Caco-2 (cell line): ENCODE data around the gene HOXA11. TPM values are rescaled to one million over a fixed set of nuclear protein-coding genes. Genes with fewer than 3 reads are reported as not detected.

Experiments
- BruUV-seq: library from RNA; stranded (reverse); fragments of 400-500 nt; replicated peaks from 2 replicates; lab custom pipeline; 2021; lab: Mats Ljungman, UMichigan
- CTCF ChIA-PET: fragments of 300-600 bp; sonication (Branson Sonifier 250); formaldehyde crosslinking; loops from one replicate; lab custom pipeline; 2022; ENCODE audit warnings: antibody characterized with exemption; lab: Charles Lee
- POLR2A ChIA-PET: fragments of 300-600 bp; sonication (Branson Sonifier 250); formaldehyde crosslinking; loops from one replicate; lab custom pipeline; 2022; ENCODE audit warnings: antibody characterized with exemption; lab: Charles Lee
- DNase-seq, 2 experiments: peaks; one replicate each; pipeline versions ENCODE4 v3.0.0 to v3.0.0-alpha.2; 2020 to 2022
- H3K27me3 ChIP-seq: replicated peaks from 2 replicates; pipeline ENCODE4 v1.6.0; 2011; ENCODE audit warnings: low read length; ENCODE audit not compliant: control insufficient read depth, insufficient read depth
- H3K36me3 ChIP-seq: 2 replicates; pipeline ENCODE4 v1.5.1; 2011; ENCODE audit warnings: low read length; ENCODE audit not compliant: control insufficient read depth, insufficient read depth
- H3K4me1 ChIP-seq: fragments of 250-450 bp; sonication (Bioruptor Pico); 2 replicates; pipeline ENCODE4 v1.5.1; 2020; ENCODE audit warnings: mild to moderate bottlenecking
- H3K4me3 ChIP-seq: 2 replicates; pipeline ENCODE4 v1.5.1; 2011; ENCODE audit warnings: low read depth, mild to moderate bottlenecking, control low read depth, low read length
- H3K9me3 ChIP-seq: fragments of 250-450 bp; sonication (Bioruptor Pico); 2 replicates; pipeline ENCODE4 v1.5.1; 2020; ENCODE audit warnings: mild to moderate bottlenecking, moderate library complexity
- H3K27ac Mint-ChIP-seq: one replicate; pipeline ENCODE4 v1.8.0; 2022; ENCODE audit warnings: mixed read lengths; ENCODE audit not compliant: unreplicated experiment
- H3K27me3 Mint-ChIP-seq: one replicate; pipeline ENCODE4 v1.8.0; 2022; ENCODE audit warnings: mixed read lengths; ENCODE audit not compliant: insufficient read depth, unreplicated experiment
- H3K36me3 Mint-ChIP-seq: one replicate; pipeline ENCODE4 v1.8.0; 2022; ENCODE audit warnings: mild to moderate bottlenecking, mixed read lengths; ENCODE audit not compliant: insufficient read depth, unreplicated experiment
- H3K4me1 Mint-ChIP-seq: one replicate; pipeline ENCODE4 v1.8.0; 2022; ENCODE audit warnings: low read depth, mixed read lengths; ENCODE audit not compliant: unreplicated experiment
- H3K4me3 Mint-ChIP-seq: one replicate; pipeline ENCODE4 v1.8.0; 2022; ENCODE audit warnings: mild to moderate bottlenecking, moderate library complexity, mixed read lengths; ENCODE audit not compliant: unreplicated experiment
- H3K9me3 Mint-ChIP-seq: one replicate; pipeline ENCODE4 v1.8.0; 2022; ENCODE audit warnings: mixed read lengths; ENCODE audit not compliant: unreplicated experiment
- CTCF ChIP-seq, 2 experiments: fragments of 200-600 bp in 1 of 2; IDR thresholded peaks; 1 replicate in 1 of 2; 2 replicates in 1 of 2; pipeline versions ENCODE4 v1.5.1 to v1.8.0; 2011 to 2022; ENCODE audit warnings: antibody characterized with exemption in 1 of 2, control low read depth in 1 of 2, inconsistent platforms in 1 of 2, low read depth in 1 of 2, low read length in 1 of 2, mild to moderate bottlenecking in 1 of 2, moderate library complexity in 1 of 2; ENCODE audit not compliant: insufficient read depth in 1 of 2, severe bottlenecking in 1 of 2, unreplicated experiment in 1 of 2
- intact Hi-C: fragments of 100-400 bp; cut with micrococcal nuclease; formaldehyde crosslinking; loops from one replicate; pipeline ENCODE4 v1.10.0; 2022; ENCODE audit not compliant: unreplicated experiment
- total RNA-seq: library from RNA; stranded (reverse); gene quantifications from 2 replicates; pipeline ENCODE4 v1.2.3, GENCODE V29; 2022

HOXA11 gene
- total RNA-seq, 1 experiment from 2014 or later = 0.73 TPM

- H3K4me1 ChIP-seq = peaks cover 27% of the 10 kb centered on the region
- H3K9me3 Mint-ChIP-seq = no peaks in the 10 kb centered on the region
- TF ChIP-seq CTCF (IDR thresholded peaks at IDR 0.05; ENCODE audit: insufficient read depth in 1 of 2, low read depth in 1 of 2, low read length in 1 of 2, severe bottlenecking in 1 of 2, unreplicated experiment in 1 of 2) = peak; percentile 76 to 92
- no TSS peak for BruUV-seq
- ChIA-PET CTCF (interaction anchor here (0.5 to 4.0 kb wide), 13 partner anchors 11 to 470 kb away, joined by 3 to 40 read pairs (median 3); partner anchors contain the start of genes HOXA4 and HOXA9), POLR2A (interaction anchor here (1.0 kb wide), 2 partner anchors 10 to 35 kb away, joined by 4 to 5 read pairs; no protein-coding TSS in a partner anchor)
- no peaks in the 10 kb centered on the region; the same call in 1 of the 2 replicates for H3K36me3 ChIP-seq
- H3K4me3 Mint-ChIP-seq = peak overlapping the region; percentile 94
- peak overlapping the region; percentile 82 for H3K27ac Mint-ChIP-seq
- H3K9me3 ChIP-seq = no peaks in the 10 kb centered on the region
- H3K27me3 Mint-ChIP-seq = no peaks in the 10 kb centered on the region
- H3K27me3 ChIP-seq = no peaks in the 10 kb centered on the region
- no peaks in the 10 kb centered on the region for H3K4me1 Mint-ChIP-seq
- intact Hi-C loops = loop anchor here (1.0 kb wide), 1 partner anchor 11 kb away; no protein-coding TSS in a partner anchor
- H3K36me3 Mint-ChIP-seq = peaks cover 19% of the 10 kb centered on the region
- DNase-seq = peak; percentile 62 to 85
- H3K4me3 ChIP-seq = peak overlapping the region; percentile 68
Observed at GRCh38 chr7:27150568-27151340, 34.3 kb downstream of the HOXA11 start.

GRCh38 chr7:27149842-27150567, 35.0 kb downstream of the HOXA11 start:
- H3K4me1 ChIP-seq = peaks cover 27% of the 10 kb centered on the region
- H3K36me3 ChIP-seq = no peaks in the 10 kb centered on the region; the same call in none of the 2 replicates
- H3K27me3 ChIP-seq = no peaks in the 10 kb centered on the region
- TF ChIP-seq CTCF (IDR thresholded peaks at IDR 0.05; ENCODE audit: insufficient read depth in 1 of 2, low read depth in 1 of 2, low read length in 1 of 2, severe bottlenecking in 1 of 2, unreplicated experiment in 1 of 2) = no peak
- Mint-ChIP-seq H3K4me3 (peak overlapping the region; percentile 94), H3K36me3 (peaks cover 18% of the 10 kb centered on the region), H3K27ac (peak overlapping the region; percentile 82), H3K27me3 (no peaks in the 10 kb centered on the region), H3K4me1 (no peaks in the 10 kb centered on the region), H3K9me3 (no peaks in the 10 kb centered on the region)
- H3K4me3 ChIP-seq = peak overlapping the region; percentile 68
- BruUV-seq = no TSS peak
- CTCF ChIA-PET = interaction anchor here (0.6 to 4.0 kb wide), 7 partner anchors 11 to 768 kb away, joined by 3 to 40 read pairs (median 3); partner anchors contain the start of gene HOXA9
- no peaks in the 10 kb centered on the region for H3K9me3 ChIP-seq
- POLR2A ChIA-PET = interaction anchor here (0.5 to 1.0 kb wide), 2 partner anchors 34 to 989 kb away, joined by 4 to 6 read pairs; no protein-coding TSS in a partner anchor
- intact Hi-C loops = no loop called here
- DNase-seq = no peak
